Smooth muscle cell (in vitro differentiated cells): ENCODE data around the gene FMN1. TPM values are rescaled to one million over a fixed set of nuclear protein-coding genes. Genes with fewer than 3 reads are reported as not detected.

ENCODE experiments used
- DNase-seq: peaks from one replicate; lab custom pipeline; 2025; ENCODE audit not compliant: unreplicated experiment; lab: John Stamatoyannopoulos, UW
- H2AFZ ChIP-seq: fragments of 200-600 bp; sonication (generic); 2 replicates; pipeline ENCODE4 v1.6.0; 2016; ENCODE audit warnings: antibody characterized with exemption, low read depth, mild to moderate bottlenecking
- H3F3A ChIP-seq: fragments of 200-600 bp; sonication (generic); 2 replicates; pipeline ENCODE4 v1.6.0; 2017; ENCODE audit warnings: antibody characterized with exemption, low read depth
- H3K27ac ChIP-seq: fragments of 200-600 bp; sonication (generic); 2 replicates; pipeline ENCODE4 v1.5.1; 2016; ENCODE audit warnings: low read depth, mild to moderate bottlenecking
- H3K27me3 ChIP-seq: fragments of 200-600 bp; sonication (generic); 2 replicates; pipeline ENCODE4 v1.6.1; 2016; ENCODE audit warnings: low read depth, mild to moderate bottlenecking
- H3K36me3 ChIP-seq: fragments of 200-600 bp; sonication (generic); 2 replicates; pipeline ENCODE4 v1.5.1; 2016; ENCODE audit warnings: low read depth
- H3K4me1 ChIP-seq: fragments of 200-600 bp; sonication (generic); 2 replicates; pipeline ENCODE4 v1.5.1; 2016; ENCODE audit warnings: low read depth
- H3K4me2 ChIP-seq: fragments of 200-600 bp; sonication (generic); 2 replicates; pipeline ENCODE4 v1.6.0; 2016; ENCODE audit warnings: mild to moderate bottlenecking
- H3K4me3 ChIP-seq: fragments of 200-600 bp; sonication (generic); 2 replicates; pipeline ENCODE4 v1.5.1; 2016; ENCODE audit warnings: mild to moderate bottlenecking
- H3K79me2 ChIP-seq: fragments of 200-600 bp; sonication (generic); 2 replicates; pipeline ENCODE4 v1.6.0; 2016; ENCODE audit warnings: low read depth, mild to moderate bottlenecking
- H3K9ac ChIP-seq: fragments of 200-600 bp; sonication (generic); 2 replicates; pipeline ENCODE4 v1.6.0; 2016; ENCODE audit warnings: low read depth
- H3K9me3 ChIP-seq: fragments of 200-600 bp; sonication (generic); replicated peaks from 2 replicates; pipeline ENCODE4 v1.5.1; 2016; ENCODE audit warnings: low read depth
- H4K20me1 ChIP-seq: fragments of 200-600 bp; sonication (generic); 2 replicates; pipeline ENCODE4 v1.6.0; 2016; ENCODE audit warnings: low read depth
- CTCF ChIP-seq: fragments of 200-600 bp; sonication (generic); IDR thresholded peaks from 2 replicates; pipeline ENCODE4 v1.5.1; 2017; ENCODE audit warnings: borderline replicate concordance, mild to moderate bottlenecking, antibody characterized with exemption; ENCODE audit not compliant: insufficient read depth, poor library complexity, severe bottlenecking
- WGBS: methylation state at CpG from one replicate; pipeline ENCODE4 v1.1.7; 2016; ENCODE audit warnings: low lambda C conversion rate; 5-methylcytosine and 5-hydroxymethylcytosine counted together
- polyA plus RNA-seq: library from polyadenylated mRNA; unstranded; fragments of >200 nt; fragmentation: Nextera tagmentation; extraction: Ambion mirVana; gene quantifications from 2 replicates; pipeline ENCODE4 v1.2.1, GENCODE V29; 2016
- total RNA-seq: library from RNA; depleted of rRNA; stranded (reverse); fragments of >200 nt; gene quantifications from 2 replicates; pipeline ENCODE4 v1.2.3, GENCODE V29; 2014

The FMN1 gene
- total and polyA plus RNA-seq, 2 experiments from 2014 or later: 0.08 to 4.0 TPM

DNA sequence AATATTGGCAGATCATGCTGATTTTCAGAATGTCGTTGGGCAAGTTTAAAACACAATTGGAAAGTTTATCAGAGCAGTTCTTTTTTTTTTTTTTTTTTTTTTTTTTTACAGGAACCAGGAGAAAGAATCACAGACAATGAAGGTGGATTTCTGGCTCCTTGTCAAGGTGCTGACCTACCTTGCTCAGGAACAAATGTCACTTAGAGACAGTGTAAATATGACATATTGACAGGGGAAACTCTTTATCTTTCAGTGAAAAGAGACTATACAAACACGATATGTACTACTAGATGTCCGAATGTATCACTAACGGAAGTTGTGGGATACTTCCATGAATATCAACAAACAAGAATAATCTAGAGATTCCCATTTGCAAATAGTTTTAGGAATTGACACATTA lies 237.3 kb downstream of the FMN1 start:
- no peak overlapping the region for H2AFZ ChIP-seq
- no peak overlapping the region for H3K4me3 ChIP-seq
- TF ChIP-seq CTCF: no peak
- no peak overlapping the region for H3K4me2 ChIP-seq
- no peak for DNase-seq
- H3K36me3 ChIP-seq: no peaks in the 10 kb centered on the region
- H3K27ac ChIP-seq: no peak overlapping the region
- H4K20me1 ChIP-seq: no peaks in the 10 kb centered on the region
- no peaks in the 10 kb centered on the region for H3F3A ChIP-seq
- peaks cover 3% of the 10 kb centered on the region for H3K4me1 ChIP-seq
- no peaks in the 10 kb centered on the region for H3K79me2 ChIP-seq
- H3K9ac ChIP-seq: no peak overlapping the region
- H3K27me3 ChIP-seq: no peaks in the 10 kb centered on the region
- 87% methylated on average over 4 of the region's 4 CpGs for WGBS
- no peaks in the 10 kb centered on the region for H3K9me3 ChIP-seq

GRCh38 chr15:32956711-32957110 lies 237.8 kb downstream of the FMN1 start:
- H3K4me1 ChIP-seq: peaks cover 3% of the 10 kb centered on the region
- WGBS: 87% methylated on average over 2 of the region's 2 CpGs
- H3F3A ChIP-seq: no peaks in the 10 kb centered on the region
- H3K27me3 ChIP-seq: no peaks in the 10 kb centered on the region
- H3K4me2 ChIP-seq: no peak overlapping the region
- no peak overlapping the region for H3K4me3 ChIP-seq
- H3K36me3 ChIP-seq: no peaks in the 10 kb centered on the region
- no peak for TF ChIP-seq CTCF
- no peaks in the 10 kb centered on the region for H3K79me2 ChIP-seq
- DNase-seq: no peak
- no peak overlapping the region for H3K27ac ChIP-seq
- H2AFZ ChIP-seq: no peak overlapping the region
- H3K9ac ChIP-seq: no peak overlapping the region
- no peaks in the 10 kb centered on the region for H4K20me1 ChIP-seq
- no peaks in the 10 kb centered on the region for H3K9me3 ChIP-seq

DNA sequence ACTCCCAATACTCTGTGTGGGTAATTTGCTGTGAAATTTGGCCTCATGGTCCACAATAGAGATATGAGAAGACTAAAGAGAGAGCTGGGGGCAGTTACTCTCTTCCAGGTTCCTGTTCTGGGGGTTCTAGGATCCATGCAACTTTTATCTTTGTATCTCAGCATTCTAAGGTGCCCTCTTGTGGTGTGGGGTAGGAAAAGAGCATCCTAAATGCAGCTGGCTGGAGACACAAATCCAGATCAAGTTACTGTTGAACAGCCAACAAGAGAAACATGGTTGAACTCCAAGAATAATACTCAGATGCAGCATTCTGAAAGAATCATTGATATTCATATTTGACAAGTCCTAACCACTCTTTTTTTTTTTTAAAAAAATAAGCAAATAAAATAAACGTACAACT lies 238.5 kb downstream of the FMN1 start:
- Histone ChIP-seq H3K27me3 (no peaks in the 10 kb centered on the region), H3K4me1 (peaks cover 3% of the 10 kb centered on the region), H3K27ac (no peak overlapping the region), H3K4me2 (no peak overlapping the region), H3K36me3 (no peaks in the 10 kb centered on the region), H3K4me3 (no peak overlapping the region), H3F3A (no peaks in the 10 kb centered on the region), H3K9me3 (no peaks in the 10 kb centered on the region), H3K79me2 (no peaks in the 10 kb centered on the region), H4K20me1 (no peaks in the 10 kb centered on the region), H3K9ac (no peak overlapping the region), H2AFZ (no peak overlapping the region)
- peak; percentile 61 for TF ChIP-seq CTCF
- 60% methylated on average over 1 of the region's 1 CpG for WGBS
- DNase-seq: no peak

DNA sequence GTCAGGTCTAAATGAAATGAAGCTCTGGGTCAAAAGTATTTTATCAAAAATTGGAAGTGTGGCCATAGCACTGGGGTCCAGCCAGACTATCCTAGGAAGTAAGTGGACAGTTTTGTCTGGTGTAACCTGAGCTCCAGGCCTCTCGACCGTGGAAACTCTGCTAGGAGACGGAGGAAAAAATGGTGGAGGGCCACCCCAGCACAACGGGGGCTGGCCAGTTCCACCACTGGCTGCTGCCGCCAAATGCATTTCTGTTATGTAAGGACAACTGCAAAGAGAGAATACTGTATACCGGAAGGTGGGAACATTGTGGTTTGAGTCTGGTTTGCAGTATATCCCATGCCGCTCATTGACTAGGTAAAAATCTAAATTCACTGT lies 241.0 kb downstream of the FMN1 start:
- no peak overlapping the region for H3K4me3 ChIP-seq
- no peak overlapping the region for H3K4me2 ChIP-seq
- H3K27me3 ChIP-seq: no peaks in the 10 kb centered on the region
- H3K36me3 ChIP-seq: no peaks in the 10 kb centered on the region
- no peak overlapping the region for H3K27ac ChIP-seq
- 71% methylated on average over 7 of the region's 7 CpGs for WGBS
- no peak overlapping the region for H2AFZ ChIP-seq
- no peaks in the 10 kb centered on the region for H3K9me3 ChIP-seq
- TF ChIP-seq CTCF: no peak
- H3K4me1 ChIP-seq: peaks cover 3% of the 10 kb centered on the region
- no peak overlapping the region for H3K9ac ChIP-seq
- H4K20me1 ChIP-seq: no peaks in the 10 kb centered on the region
- H3F3A ChIP-seq: no peaks in the 10 kb centered on the region
- H3K79me2 ChIP-seq: no peaks in the 10 kb centered on the region
- DNase-seq: no peak
